Body of pancreas (tissue), 4 donors: Measurements from ENCODE around the gene RNF227. TPM values are rescaled to one million over a fixed set of nuclear protein-coding genes. Genes with fewer than 3 reads are reported as not detected.

Source experiments
- ATAC-seq: fragments of 150-250 bp; one replicate; pipeline ENCODE4 v1.9.1; 2016
- DNase-seq, 4 donors: peaks; one replicate each; pipeline ENCODE4 v3.0.0-alpha.2; 2019
- H3K27ac ChIP-seq, 4 donors: fragments of 200-600 bp; sonication (generic); 1 replicate in 3 of 4; 2 replicates in 1 of 4; pipeline versions ENCODE4 v1.5.1 to v1.6.1; 2016 to 2019; ENCODE audit warnings: mild to moderate bottlenecking in 1 of 4, mixed read lengths in 1 of 4, moderate library complexity in 1 of 4
- H3K27me3 ChIP-seq, 2 donors: fragments of 200-600 bp; sonication (generic); one replicate each; pipeline ENCODE4 v1.6.0; 2016; ENCODE audit warnings: mild to moderate bottlenecking in 1 of 2
- H3K36me3 ChIP-seq, 2 donors: fragments of 200-600 bp; sonication (generic); replicated peaks in 1 of 2; 2 replicates each; pipeline ENCODE4 v1.5.1; 2016; ENCODE audit warnings: low read depth in 2 of 2; ENCODE audit not compliant: insufficient read depth in 1 of 2
- H3K4me1 ChIP-seq: fragments of 200-600 bp; sonication (generic); one replicate; pipeline ENCODE4 v1.6.0; 2016
- H3K4me3 ChIP-seq, 2 donors: fragments of 200-600 bp; sonication (generic); 1 replicate in 1 of 2; 2 replicates in 1 of 2; pipeline ENCODE4 v1.5.1; 2016 to 2019
- H3K9me3 ChIP-seq, 3 donors: fragments of 200-600 bp; sonication (generic); 1 replicate in 2 of 3; 2 replicates in 1 of 3; pipeline ENCODE4 v1.5.1; 2016
- CTCF ChIP-seq, 7 experiments: fragments of 450-650 bp in 4 of 7; fragments of 200-600 bp in 3 of 7; sonication (generic) in 3 of 7; IDR thresholded peaks; one replicate each; pipeline ENCODE4 v1.5.1; 2016 to 2019; ENCODE audit warnings: antibody characterized with exemption in 7 of 7
- POLR2A ChIP-seq, 3 donors: fragments of 450-650 bp; IDR thresholded peaks; one replicate each; pipeline ENCODE4 v1.6.1; 2016; ENCODE audit warnings: antibody characterized with exemption in 3 of 3, mild to moderate bottlenecking in 2 of 3
- WGBS, 2 donors: methylation state at CpG; one replicate each; pipeline ENCODE4 v1.1.5; 2017; 5-methylcytosine and 5-hydroxymethylcytosine counted together
- intact Hi-C: fragments of 100-400 bp; cut with DNase I; formaldehyde crosslinking; loops from one replicate; pipeline ENCODE4 v1.15.1; 2023
- total RNA-seq, 2 donors: library from RNA; depleted of rRNA; stranded (reverse); fragments of >200 nt; gene quantifications; one replicate each; pipeline ENCODE4 v1.1.0, GENCODE V29; 2016

RNF227 gene
- total RNA-seq, 2 donors from 2014 or later: 2.9 to 3.0 TPM

GRCh38 chr17:7922845-7923628 is 6.9 kb upstream of the RNF227 start:
- no peaks in the 10 kb centered on the region for H3K27me3 ChIP-seq
- intact Hi-C loops: no loop called here
- no peaks in the 10 kb centered on the region for H3K9me3 ChIP-seq
- WGBS, 2 donors: 21 to 22% methylated on average over 31 to 45 of the region's 45 CpGs
- TF ChIP-seq POLR2A (IDR thresholded peaks at IDR 0.05) (peak; percentile 33 to 81 (median 79)), CTCF (IDR thresholded peaks at IDR 0.05) (no peak)
- DNase-seq (peak; percentile 84 to 90 (median 88)), ATAC-seq (peak; percentile 96)
- H3K4me1 ChIP-seq: peaks cover 13% of the 10 kb centered on the region
- peak overlapping the region in 1 of 2 donors; percentile 0 for H3K4me3 ChIP-seq
- H3K36me3 ChIP-seq: no peaks in the 10 kb centered on the region
- peak overlapping the region; percentile 10 to 64 (median 54) for H3K27ac ChIP-seq

- no peaks in the 10 kb centered on the region for H3K9me3 ChIP-seq
- H3K36me3 ChIP-seq: no peaks in the 10 kb centered on the region
- no peaks in the 10 kb centered on the region for H3K27me3 ChIP-seq
- intact Hi-C loops: no loop called here
- ATAC-seq: peak; percentile 11
- DNase-seq: no peak
- peak overlapping the region in 1 of 2 donors; percentile 0 for H3K4me3 ChIP-seq
- peak overlapping the region; percentile 10 to 64 (median 54) for H3K27ac ChIP-seq
- peaks cover 13% of the 10 kb centered on the region for H3K4me1 ChIP-seq
- 35 to 36% methylated on average over 16 of the region's 16 CpGs for WGBS, 2 donors
- TF ChIP-seq CTCF (IDR thresholded peaks at IDR 0.05) (peak in 1 of 7 experiments; percentile 1), POLR2A (IDR thresholded peaks at IDR 0.05) (no peak)
Observed at GRCh38 chr17:7922269-7922844, 6.3 kb upstream of the RNF227 start.

- intact Hi-C loops: no loop called here
Observed at GRCh38 chr17:7916808-7917207, 719 bp upstream of the RNF227 start.

GRCh38 chr17:7916385-7916682 is 245 bp upstream of the RNF227 start:
- peak overlapping the region; percentile 76 to 90 (median 83) for H3K27ac ChIP-seq
- H3K9me3 ChIP-seq: no peaks in the 10 kb centered on the region
- peak overlapping the region in 1 of 2 donors; percentile 19 for H3K4me3 ChIP-seq
- DNase-seq (no peak), ATAC-seq (no peak)
- no peaks in the 10 kb centered on the region for H3K27me3 ChIP-seq
- WGBS, 2 donors: 50 to 80% methylated on average over 9 to 15 of the region's 15 CpGs
- intact Hi-C loops: no loop called here
- no peaks in the 10 kb centered on the region for H3K36me3 ChIP-seq
- peaks cover 23% of the 10 kb centered on the region for H3K4me1 ChIP-seq
- TF ChIP-seq POLR2A (IDR thresholded peaks at IDR 0.05): no peak
- no peak for TF ChIP-seq CTCF (IDR thresholded peaks at IDR 0.05)

More at GRCh38 chr17:7916808-7917207, 719 bp upstream of the RNF227 start:
- H3K27me3 ChIP-seq: no peaks in the 10 kb centered on the region
- no peak overlapping the region for H3K27ac ChIP-seq
- no peak overlapping the region for H3K4me3 ChIP-seq
- H3K9me3 ChIP-seq: no peaks in the 10 kb centered on the region
- DNase-seq (peak in 1 of 4 donors; percentile 11), ATAC-seq (no peak)
- H3K4me1 ChIP-seq: peaks cover 23% of the 10 kb centered on the region
- TF ChIP-seq POLR2A (IDR thresholded peaks at IDR 0.05): no peak
- TF ChIP-seq CTCF (IDR thresholded peaks at IDR 0.05): no peak
- WGBS, 2 donors: 80 to 96% methylated on average over 2 of the region's 2 CpGs
- H3K36me3 ChIP-seq: no peaks in the 10 kb centered on the region
